Activated naive CD8-positive, alpha-beta T cell treated with anti-CD3 and anti-CD28 coated beads, Interleukin-2, amount 50 U/mL, for 16 hours (primary cell): Measurements from ENCODE around the gene HHIPL1.

Source experiments
- DNase-seq: peaks from one replicate; pipeline ENCODE4 v3.0.0-alpha.2; 2020; ENCODE audit warnings: low read depth, low spot score

HHIPL1 gene

GRCh38 chr14:99689266-99690236, 44.6 kb downstream of the HHIPL1 start:
- no peak for DNase-seq

GRCh38 chr14:99690636-99691035, 45.7 kb downstream of the HHIPL1 start:
- no peak for DNase-seq

- no peak for DNase-seq
Observed at GRCh38 chr14:99691111-99691885, 46.4 kb downstream of the HHIPL1 start.

- DNase-seq: no peak
Observed at GRCh38 chr14:99693918-99694317, 49.0 kb downstream of the HHIPL1 start.

GRCh38 chr14:99696929-99697328, 52.0 kb downstream of the HHIPL1 start:
- no peak for DNase-seq

GRCh38 chr14:99698236-99698635, 53.3 kb downstream of the HHIPL1 start:
- no peak for DNase-seq

GRCh38 chr14:99698642-99699041, 53.7 kb downstream of the HHIPL1 start:
- no peak for DNase-seq

- DNase-seq: no peak
Observed at GRCh38 chr14:99699085-99699760, 54.3 kb downstream of the HHIPL1 start.

GRCh38 chr14:99699861-99700260, 54.9 kb downstream of the HHIPL1 start:
- DNase-seq: no peak

GRCh38 chr14:99700379-99700778, 55.5 kb downstream of the HHIPL1 start:
- no peak for DNase-seq

- DNase-seq: no peak
Observed at GRCh38 chr14:99701260-99701659, 56.3 kb downstream of the HHIPL1 start.

GRCh38 chr14:99702115-99702514, 57.2 kb downstream of the HHIPL1 start:
- no peak for DNase-seq

- no peak for DNase-seq
Observed at GRCh38 chr14:99703381-99703780, 58.5 kb downstream of the HHIPL1 start.

- DNase-seq: no peak
Observed at GRCh38 chr14:99704037-99704436, 59.1 kb downstream of the HHIPL1 start.

GRCh38 chr14:99706107-99706900, 61.4 kb downstream of the HHIPL1 start:
- DNase-seq: no peak

GRCh38 chr14:99707420-99707819, 62.5 kb downstream of the HHIPL1 start:
- no peak for DNase-seq

- DNase-seq: no peak
Observed at GRCh38 chr14:99707921-99708320, 63.0 kb downstream of the HHIPL1 start.

GRCh38 chr14:99708449-99708848, 63.5 kb downstream of the HHIPL1 start:
- DNase-seq: no peak

GRCh38 chr14:99713972-99714371, 69.0 kb downstream of the HHIPL1 start:
- DNase-seq: no peak

- DNase-seq: no peak
Observed at GRCh38 chr14:99715266-99716000, 70.5 kb downstream of the HHIPL1 start.
